ENCODE results near the gene SIK3.
A peak's percentile ranks its signal among the peaks of the same experiment; 100 is the strongest.

Gene SIK3

DNA sequence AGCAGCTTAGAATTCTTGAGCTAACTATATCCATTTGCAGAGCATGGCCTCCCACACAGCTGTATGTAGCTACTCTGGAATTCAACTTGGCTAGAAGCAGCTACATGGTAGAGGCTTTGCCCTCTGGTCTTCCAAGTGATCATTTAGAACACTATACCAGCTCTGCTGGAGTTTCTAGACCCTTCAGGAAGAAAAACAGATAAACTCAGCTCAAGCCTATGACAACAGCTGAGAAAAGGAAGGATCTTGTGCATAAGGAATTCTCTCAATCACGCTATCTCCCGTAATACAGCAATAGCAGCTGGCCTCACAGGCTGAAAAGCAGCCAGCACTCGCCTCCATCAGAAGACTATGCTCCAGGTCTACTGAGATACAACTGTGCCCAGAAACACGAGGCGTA, 210.2 kb downstream of the SIK3 start:
- no peak for DNase-seq

DNA sequence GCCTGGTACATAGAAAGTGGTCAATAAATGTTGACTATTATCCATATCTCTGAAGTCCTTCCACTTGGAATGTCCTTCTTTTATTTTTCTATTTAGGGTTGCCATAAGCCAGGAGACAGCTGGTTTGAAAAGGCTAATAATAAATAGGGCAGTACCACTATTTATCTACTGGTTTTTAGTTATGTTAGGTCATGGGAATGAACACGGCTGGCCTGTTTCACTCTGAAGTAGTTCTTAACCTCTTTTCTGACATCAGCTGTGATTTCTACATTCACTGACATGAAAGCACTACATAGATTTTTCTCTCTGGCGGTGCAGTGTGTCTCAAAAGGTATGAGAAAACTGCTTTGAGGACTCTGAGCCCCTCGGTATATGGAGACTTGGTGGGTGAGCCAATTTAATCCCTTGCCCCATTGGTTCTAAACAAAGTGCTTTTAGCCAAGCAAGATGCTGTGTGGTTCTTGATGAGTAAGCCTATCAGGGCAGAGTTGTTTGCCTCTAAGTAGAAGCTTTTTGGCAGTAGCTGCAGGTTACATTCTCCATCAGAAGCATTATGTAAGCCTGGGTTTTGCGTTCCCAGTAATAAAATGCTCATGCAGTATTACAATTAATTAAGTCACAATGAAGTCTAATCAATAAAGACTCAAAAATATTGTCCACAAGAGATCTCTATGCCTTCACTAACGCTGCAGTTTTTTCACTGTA, 212.1 kb downstream of the SIK3 start:
- DNase-seq = no peak

DNA sequence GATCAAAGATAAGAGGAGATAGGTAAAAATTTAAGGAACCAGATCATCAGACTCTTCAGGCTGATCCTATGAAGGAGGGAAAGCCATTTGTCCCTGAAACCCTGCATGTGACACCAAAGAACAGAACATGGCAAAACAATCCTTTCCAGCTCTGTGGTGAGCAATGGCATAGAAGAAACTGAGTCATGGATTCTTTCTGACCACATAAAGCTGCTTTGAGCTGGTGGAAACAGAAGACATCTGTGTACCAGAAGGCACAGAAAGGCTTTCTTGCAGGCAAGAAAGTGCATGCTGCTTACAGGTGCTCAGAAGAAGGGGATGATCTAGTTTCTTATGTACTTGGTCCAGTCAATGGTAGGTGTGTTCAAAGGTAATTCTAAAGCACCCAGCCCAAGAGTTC, 215.8 kb downstream of the SIK3 start:
- no peak for DNase-seq

DNA sequence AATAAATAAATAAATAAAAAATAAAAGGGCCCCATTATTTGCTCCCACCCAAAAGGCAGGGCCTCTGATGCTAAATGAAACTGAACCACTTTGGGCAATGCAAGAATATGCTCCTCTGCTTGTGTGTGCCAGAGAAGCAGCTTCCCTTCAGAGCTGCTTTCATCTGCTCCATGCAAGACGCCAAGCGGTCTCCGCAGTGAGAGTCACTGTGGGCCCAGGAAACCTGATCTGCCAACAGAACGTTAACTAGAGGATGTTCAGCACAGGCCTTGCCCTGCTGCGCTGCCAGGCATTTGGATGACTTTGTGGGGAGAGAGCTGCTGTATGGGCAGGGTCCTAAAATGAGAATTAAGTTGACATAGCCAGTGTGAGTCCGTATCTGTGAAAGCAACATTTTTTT, 217.1 kb downstream of the SIK3 start:
- no peak for DNase-seq

DNA sequence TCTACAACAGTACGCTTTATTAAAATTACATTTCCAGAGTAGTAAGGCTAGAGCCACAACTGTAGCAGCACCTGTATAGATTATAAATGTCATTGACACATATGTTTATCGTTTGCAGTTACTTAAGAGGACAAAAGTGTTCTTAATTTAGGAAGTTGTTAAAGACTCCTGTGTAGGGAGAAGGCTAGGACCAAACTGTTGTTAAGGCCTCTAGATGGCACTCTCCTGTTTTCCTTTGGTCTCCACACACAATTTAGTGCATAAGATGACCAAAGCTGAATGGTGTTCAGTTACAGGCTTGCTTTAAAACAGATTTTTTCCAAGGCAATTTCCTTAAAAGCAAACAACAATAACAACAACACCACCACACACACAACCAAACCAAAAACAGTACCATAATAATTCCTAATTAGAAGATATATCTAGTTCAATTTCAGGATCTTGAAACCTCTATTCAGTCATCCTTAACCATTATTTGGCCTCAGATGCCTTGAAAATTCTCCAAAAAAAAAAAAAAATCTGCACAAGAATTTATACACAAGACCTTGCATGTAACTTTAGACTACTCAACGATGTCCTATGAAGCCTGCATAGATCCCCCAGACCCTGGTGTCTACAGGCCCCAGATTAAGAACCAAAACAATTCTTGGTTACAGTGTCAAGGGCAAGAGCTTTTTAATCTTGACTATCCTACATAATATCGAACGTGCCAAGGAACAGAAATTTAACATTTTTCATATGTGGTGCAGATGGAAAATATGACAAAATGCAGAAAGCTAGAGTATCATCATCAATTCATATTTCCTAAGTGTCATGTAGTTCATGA, 218.2 kb downstream of the SIK3 start:
- DNase-seq = peak; percentile 52

DNA sequence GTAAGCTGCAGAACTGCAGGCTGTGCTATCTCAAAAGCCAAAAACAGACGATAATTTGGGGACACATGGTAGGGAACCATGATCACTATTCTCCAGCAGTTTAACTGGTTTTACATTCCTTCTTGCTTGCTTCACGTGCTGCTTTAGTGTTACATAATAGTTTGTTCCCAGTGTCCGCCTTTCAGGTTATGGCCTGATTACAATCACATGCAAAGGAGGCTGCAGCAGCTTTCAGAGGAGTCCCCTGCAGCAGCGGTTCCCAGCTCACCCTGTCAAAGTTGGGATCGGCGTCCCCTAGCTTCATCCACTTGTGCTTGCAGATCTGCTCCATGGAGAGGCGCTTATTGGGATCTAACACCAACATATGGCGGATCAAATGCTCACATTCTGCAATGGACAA, 221.6 kb downstream of the SIK3 start:
- no peak for DNase-seq

DNA sequence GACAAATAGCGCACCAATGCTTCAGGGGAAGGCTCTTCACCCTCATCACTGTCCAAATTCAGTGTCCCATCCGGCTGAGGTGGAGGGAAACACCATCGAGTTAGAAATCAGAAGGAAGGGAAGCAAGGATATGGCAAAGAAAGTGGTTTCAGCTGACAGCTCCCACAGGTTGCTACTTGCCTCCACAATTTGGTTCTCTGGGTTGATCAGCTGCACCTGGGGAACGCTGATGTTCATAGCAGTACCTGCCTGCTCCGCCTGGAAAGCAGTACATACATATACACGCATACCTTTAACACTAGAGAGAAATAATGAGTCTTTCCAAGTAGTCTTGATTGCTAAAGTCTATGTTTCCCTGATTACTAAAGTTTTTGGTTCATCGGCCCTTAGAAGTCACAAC, 223.0 kb downstream of the SIK3 start:
- no peak for DNase-seq

DNA sequence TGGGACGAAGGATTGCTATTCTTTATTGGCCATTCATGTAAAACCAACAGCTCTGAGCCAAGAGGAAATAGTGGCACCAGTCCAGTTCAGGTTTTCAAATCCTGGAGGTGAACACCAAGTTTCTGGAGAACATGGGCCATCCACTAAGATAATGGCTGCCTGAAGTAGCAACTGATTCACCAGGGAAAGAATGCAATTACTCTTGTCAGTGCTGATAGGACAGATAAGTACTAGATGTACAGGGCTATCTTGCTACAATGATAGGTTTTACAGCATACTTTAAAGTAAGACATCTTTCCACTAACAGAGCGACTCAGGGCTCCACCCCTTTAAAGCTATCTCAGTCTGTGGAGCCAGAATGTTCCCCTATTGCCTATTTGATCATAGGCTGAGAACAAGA, 224.0 kb downstream of the SIK3 start:
- DNase-seq = no peak

DNA sequence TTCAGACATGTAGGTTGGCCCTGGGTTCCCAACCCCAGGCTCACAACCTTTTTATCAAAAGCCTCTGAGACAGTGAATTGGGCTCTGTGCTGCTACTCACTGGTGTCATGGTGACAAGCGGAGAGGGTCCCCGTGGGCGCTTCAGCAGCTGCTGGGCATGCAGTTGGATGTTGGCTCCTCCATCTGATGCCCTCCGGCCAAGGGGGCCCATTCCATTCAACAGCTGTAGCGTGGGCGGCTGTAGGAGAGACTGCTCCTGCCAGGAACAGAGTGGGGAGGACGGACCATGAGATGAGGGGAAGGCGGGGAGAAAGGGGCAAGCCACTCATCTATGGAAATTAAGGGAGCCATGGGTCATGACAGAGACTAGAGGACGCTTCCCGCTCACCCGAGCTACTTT, 224.8 kb downstream of the SIK3 start:
- DNase-seq = no peak

DNA sequence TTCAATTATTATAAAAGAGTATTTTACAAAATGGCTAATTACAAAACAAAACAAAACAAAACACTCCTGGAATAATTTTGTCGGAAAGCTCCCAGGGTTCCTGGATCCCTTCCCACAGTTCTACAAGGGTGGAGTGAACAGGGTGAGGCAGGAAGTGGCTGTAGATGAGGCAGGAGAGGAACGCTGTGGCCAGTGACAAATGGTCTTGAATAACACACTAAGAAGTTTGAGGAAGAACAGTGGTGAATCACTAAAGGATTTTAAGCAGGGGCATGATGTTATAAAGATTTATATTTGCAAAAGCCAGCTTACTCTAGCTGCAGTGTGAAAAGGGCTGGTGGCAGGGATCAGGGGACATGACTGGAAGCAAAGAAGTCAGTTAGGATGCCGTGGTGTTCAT, 227.0 kb downstream of the SIK3 start:
- no peak for DNase-seq

DNA sequence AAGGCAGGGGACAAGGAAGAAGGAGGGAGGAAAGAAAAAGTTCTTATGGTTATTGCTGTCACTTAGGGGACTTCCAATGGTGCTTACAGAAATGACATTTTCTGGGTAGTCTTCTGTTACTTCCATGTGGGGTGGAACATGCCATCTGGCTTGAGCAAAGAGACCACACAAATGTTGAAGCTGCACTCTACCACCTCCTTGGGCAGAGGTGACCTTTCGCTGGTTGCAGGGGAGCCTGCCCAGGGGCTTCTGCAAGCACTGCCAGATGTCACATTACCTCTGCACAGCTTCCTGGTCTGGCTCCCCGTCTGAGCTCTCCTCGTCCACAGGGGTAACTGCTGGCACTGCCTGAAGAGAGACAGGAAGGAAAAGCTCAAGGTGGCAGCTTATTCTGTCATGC, 228.2 kb downstream of the SIK3 start:
- DNase-seq = no peak

DNA sequence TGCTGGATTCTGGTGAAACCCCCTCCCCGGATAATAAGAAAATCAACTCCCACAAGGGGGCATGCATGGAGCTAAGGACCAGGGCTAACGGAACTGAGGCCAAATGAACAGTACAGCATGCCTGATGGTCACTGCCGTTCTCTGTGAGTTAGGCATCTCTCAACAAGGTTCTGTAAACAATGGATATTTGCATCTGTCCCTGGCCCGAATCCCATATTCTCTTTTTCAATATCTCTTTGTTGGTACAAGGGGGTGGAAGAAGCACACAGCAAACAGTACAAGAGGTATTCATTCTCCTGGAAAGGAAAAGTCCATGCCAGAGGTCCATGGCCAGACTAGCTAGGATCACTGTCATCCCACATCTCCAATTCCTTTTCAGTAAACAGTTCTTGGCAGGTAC, 228.6 kb downstream of the SIK3 start:
- no peak for DNase-seq

DNA sequence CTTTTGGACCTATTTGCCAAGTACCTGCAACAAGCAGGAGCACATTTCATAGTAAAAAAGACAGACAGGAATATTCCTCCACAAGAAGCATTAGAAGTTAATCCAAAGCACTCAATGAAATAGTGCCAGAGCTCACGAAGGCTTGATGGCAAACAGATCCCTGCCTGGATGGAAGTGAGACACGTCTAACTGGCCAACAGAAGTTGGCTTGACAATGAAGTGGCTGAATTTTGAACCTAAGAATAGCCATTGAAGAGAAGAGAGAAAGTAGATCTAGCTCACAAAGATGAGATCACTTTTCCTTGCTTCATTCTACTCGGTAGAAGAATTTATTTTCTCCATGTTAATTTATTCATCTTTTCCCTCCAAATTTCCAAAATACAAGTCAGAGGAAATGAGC, 230.2 kb downstream of the SIK3 start:
- DNase-seq = no peak

DNA sequence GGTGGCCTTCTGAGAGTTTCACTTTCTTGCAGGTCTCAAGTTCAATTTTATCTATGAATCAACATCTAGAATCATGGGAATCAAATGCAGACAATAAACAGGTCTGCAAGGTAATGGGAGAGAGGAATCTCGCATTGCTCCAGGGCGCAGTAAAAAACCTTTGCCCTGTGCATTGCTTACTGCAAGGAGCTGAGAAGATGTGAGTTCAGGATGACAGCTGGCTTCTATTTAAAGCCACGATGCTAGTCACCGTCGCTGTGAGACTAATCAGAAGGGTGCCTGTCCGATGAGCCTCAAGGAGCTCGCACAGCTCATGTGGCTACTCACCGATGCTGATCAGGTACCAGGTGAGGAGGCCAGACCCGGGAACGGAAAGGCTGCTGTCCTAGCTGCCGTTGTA, 230.6 kb downstream of the SIK3 start:
- DNase-seq = no peak

DNA sequence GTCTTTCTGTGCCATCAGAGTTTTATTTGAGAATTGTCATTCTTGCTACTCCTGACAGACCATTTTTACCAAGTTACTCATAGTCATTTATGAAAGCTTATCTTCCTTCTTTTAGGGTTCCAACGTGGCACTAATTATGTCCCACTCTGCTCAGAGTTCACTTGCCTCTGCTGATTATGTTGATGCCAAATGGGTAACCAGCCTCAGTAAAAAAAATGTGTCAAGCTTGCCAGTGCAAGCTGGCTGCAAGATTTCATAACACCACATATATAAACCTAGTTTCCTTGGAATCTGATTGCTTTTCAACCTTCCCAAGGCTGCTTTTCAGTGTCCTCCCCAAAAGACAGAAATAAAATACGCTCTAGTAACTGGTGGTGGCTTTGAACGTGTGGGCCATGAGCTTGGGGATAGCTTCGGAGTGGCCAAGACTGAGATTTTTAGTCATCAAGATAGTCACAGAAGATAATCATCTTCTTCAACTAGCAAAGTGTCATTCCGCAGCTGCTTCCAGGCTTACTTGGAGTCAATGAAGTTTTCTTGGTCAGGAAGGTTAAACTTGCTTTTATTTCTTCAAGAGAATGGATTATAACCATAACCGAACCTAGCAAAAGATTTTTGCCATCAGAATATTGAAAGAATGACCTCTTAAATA, 231.3 kb downstream of the SIK3 start:
- no peak for DNase-seq

DNA sequence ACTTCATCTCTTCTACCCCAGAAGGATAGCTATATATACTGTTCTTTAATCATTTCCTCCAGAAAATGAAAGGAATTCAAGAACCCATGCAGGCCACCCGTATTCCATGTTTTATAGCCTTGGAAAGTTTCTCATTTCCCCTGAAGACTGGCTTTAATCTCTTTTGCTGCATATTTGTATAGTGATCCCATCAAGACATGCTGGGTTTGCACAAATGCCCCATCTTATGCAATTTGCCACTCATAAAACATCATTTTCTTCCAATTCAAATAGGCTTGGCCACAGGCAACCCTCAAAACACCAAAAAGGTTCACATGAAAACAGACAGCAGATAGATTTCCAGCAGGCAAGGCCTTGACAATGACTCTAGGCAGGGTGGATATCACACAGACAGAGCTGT, 232.5 kb downstream of the SIK3 start:
- DNase-seq = no peak

DNA sequence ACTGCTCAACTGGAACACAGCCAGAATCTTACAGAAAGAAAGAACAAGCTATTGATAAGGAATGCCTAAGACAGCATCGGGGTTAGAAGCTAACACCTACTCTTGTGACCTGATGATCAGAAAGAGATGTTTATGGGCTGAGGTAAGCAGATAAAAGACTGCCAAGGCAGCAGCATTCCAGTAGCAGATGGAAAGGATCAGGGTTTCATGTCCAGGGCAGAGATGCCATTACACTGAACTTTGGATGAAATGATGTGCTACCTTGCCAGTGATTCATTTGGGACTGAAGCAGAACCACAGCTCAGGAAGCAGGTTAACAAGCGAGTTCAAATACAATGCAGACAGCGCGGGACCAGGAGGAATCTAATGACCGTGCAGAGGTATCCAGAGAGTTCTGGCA, 233.7 kb downstream of the SIK3 start:
- no peak for DNase-seq

DNA sequence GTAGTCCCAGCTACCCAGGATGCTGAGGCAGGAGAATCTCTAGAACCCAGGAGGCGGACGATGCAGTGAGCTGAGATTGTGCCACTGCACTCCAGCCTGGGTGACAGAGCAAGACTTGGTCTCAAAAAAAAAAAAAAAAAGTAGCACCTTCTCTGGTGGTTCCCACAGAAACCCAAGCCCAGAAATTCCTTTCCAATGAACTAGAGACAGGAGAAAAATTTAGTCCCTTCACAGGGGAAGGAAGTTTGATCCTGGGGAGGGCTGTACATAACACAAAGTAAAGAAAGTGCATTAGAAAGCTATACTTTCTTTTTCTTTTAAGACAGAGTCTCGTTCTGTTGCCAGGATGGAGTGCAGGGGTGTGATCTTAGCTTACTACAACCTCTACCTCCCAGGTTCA, 235.3 kb downstream of the SIK3 start:
- no peak for DNase-seq

DNA sequence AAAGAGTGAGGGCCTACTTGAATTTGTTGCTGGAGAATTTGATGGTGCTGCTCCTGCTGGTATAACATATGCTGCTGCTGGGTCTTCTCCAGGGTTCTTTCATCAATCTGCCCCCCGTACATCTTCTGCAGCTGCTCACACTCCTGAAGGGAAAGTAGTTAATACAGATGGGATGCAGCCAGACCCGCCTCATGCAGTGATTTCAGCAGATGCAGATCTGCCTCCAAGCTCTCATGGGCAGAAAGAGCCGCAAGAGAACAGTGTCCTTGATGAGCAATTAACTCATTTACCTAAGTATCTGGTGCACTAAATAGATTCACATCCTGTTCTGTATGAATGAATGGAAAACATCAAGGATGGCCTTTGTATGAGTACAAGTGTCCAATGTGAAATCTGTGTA, 236.0 kb downstream of the SIK3 start:
- DNase-seq = no peak

DNA sequence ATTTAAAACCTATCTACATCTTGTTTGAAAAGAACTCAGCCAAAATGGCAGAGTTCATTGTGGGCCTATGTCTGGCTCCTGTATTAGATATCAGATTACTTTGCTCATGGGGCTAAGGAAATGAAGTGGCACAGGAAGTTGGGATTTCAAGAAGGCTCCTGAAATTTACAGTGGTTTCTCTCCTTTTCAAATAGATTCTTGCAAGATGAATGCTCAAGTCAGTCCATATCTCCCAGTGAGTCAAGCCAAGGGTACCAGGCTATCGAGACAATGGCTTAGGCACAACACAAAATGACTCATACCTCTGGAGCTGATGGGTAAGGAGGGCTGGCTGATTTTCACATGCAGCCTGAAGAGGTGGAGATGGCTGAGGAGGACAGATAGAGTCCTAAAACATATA, 236.7 kb downstream of the SIK3 start:
- DNase-seq = no peak

DNA sequence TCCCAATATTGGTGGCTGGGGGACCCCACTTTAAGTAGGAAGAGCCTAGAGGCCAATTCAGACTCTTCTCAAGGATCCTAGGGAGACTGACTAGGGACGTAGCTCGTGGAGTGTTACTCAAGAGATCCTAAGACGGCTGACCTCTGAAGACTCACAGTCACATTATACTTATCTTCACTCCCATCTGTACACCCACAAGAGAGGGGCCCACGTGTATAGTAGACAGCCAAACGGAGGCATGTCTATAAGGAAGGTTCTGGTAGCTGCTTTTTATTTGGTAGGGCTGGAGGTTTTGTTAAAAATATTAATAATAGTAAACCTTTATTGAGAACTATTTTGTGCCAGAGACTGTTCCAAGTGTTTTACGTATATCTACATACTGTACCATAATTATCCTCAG, 237.9 kb downstream of the SIK3 start:
- DNase-seq = no peak

DNA sequence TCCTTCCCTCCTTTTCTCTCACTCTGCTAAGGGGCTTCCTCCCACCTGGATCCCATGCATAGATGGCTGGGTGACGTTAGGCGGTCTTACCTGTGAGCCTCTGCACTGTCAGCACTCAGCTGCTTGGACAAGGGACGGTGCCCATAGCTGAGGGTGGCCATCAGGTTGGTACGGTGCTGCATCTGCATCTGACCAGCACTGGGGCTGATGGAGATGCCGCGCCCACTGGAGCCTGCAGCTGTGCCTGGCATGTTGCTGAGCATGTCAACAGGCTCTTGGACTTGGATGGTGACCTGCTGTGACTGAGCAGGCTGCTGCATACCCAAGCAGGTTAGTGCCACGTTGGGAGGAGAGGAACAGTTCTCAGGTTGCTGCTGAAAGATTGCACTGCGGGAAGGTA, 239.1 kb downstream of the SIK3 start:
- DNase-seq = no peak

DNA sequence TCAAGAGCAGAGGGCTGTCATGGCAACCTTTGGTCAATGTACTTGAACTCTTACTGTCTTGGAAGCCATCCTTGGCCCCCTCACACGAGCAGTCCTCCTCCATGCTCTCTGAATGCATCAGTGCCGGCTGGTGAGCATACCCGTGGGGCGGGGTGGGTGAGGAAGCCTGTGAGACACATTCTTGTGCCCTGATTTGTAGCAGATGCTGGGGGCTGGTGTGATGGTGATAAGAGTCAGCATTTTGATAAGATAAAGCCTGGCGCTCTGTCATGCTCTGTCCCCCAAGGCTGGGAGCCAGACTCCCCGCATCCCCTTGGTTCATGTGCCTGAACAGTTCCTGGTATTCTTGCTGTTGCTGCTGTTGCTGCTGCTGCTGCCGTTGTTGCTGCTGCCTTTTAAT, 240.3 kb downstream of the SIK3 start:
- no peak for DNase-seq

DNA sequence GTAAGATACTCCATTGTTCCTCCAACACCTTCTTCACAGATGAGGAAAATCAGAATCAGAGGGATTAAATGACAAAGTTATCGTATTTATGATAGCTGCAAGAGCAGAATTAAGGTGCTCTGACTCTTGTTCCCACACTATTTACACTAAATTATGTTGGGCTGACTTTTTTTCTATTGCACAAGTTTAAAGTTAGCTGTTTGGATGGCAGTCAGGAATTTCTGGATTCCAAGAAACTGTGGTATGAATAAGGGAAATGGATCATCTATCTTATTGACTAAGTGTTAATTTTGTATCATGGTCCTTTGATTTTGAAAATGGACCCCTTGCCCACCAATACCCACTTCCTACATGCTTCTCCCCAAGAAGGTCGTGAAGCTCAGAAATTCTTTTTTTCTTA, 240.9 kb downstream of the SIK3 start:
- DNase-seq = no peak
